ENCODE data around the gene BCAR1. TPM values are rescaled to one million over a fixed set of nuclear protein-coding genes. Genes with fewer than 3 reads are reported as not detected.
"Not testable (repeated sequence)": the region's sequence is repeated elsewhere in the genome, so short reads cannot be mapped to it uniquely, and the experiment has no call there.

Gene BCAR1
- total RNA-seq, 1 experiment from 2014 or later: 58.6 TPM

DNA sequence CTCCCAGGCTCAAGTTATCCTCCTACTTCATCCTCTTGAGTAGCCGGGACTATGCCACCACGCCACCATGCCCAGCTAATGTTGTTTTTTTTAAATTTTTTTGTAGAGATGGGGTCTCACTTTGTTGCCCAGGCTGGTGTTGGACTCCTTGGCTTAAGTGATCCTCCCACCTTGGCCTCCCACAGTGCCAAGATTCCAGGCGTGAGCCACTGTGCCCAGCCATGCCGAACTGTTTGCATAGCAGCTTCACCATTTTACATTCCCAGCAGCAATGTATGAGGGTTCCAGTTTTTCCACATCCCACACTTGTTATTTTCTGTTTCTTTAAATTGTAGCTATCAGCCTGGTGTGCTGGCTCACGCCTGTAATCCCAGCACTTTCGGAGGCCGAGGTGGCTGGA is 34.8 kb downstream of the BCAR1 start:
- Mint-ChIP-seq H3K9me3 (ENCODE audit: unreplicated experiment) (no peaks in the 10 kb centered on the region), H3K4me3 (ENCODE audit: unreplicated experiment) (no peak overlapping the region), H3K4me1 (ENCODE audit: insufficient read depth, unreplicated experiment) (no peaks in the 10 kb centered on the region), H3K27me3 (ENCODE audit: insufficient read depth, unreplicated experiment) (no peaks in the 10 kb centered on the region), H3K36me3 (ENCODE audit: insufficient read depth, unreplicated experiment) (no peaks in the 10 kb centered on the region), H3K27ac (ENCODE audit: low read depth, unreplicated experiment) (no peak overlapping the region)
- ChIA-PET CTCF (interaction anchor here (1.0 to 3.3 kb wide), 3 partner anchors 17 to 18 kb away, joined by 4 to 16 read pairs (median 10); no protein-coding TSS in a partner anchor), POLR2A (no interaction called here)
- no peak for DNase-seq (ENCODE audit: unreplicated experiment)
- TF ChIP-seq, protein P1, sequence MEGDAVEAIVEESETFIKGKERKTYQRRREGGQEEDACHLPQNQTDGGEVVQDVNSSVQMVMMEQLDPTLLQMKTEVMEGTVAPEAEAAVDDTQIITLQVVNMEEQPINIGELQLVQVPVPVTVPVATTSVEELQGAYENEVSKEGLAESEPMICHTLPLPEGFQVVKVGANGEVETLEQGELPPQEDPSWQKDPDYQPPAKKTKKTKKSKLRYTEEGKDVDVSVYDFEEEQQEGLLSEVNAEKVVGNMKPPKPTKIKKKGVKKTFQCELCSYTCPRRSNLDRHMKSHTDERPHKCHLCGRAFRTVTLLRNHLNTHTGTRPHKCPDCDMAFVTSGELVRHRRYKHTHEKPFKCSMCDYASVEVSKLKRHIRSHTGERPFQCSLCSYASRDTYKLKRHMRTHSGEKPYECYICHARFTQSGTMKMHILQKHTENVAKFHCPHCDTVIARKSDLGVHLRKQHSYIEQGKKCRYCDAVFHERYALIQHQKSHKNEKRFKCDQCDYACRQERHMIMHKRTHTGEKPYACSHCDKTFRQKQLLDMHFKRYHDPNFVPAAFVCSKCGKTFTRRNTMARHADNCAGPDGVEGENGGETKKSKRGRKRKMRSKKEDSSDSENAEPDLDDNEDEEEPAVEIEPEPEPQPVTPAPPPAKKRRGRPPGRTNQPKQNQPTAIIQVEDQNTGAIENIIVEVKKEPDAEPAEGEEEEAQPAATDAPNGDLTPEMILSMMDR (IDR thresholded peaks at IDR 0.05; ENCODE audit: unreplicated experiment): no peak
- intact Hi-C loops (cut with micrococcal nuclease): no loop called here
- BruUV-seq (replicated peaks): no TSS peak

DNA sequence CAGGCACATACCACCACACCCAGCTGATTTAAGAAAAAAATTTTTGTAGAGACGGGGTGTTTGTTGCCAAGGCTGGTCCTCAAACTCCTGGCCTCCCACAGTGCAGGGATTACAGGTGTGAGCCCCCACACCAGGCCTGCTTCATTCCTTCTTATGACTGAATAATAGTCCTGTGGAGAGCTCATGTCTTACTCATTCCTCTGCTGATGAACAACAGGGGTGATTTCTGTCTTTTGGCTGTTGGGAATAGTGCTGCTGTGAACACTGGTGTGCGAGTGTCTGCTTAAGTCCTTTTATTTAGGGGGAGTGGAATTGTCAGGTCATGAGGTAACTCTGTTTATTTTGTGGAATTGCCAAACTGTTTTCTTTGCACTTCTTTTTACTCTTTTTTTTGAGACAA is 35.3 kb downstream of the BCAR1 start:
- Mint-ChIP-seq H3K4me1 (ENCODE audit: insufficient read depth, unreplicated experiment) (no peaks in the 10 kb centered on the region), H3K27ac (ENCODE audit: low read depth, unreplicated experiment) (no peak overlapping the region), H3K9me3 (ENCODE audit: unreplicated experiment) (no peaks in the 10 kb centered on the region), H3K27me3 (ENCODE audit: insufficient read depth, unreplicated experiment) (no peaks in the 10 kb centered on the region), H3K36me3 (ENCODE audit: insufficient read depth, unreplicated experiment) (no peaks in the 10 kb centered on the region), H3K4me3 (ENCODE audit: unreplicated experiment) (no peak overlapping the region)
- DNase-seq (ENCODE audit: unreplicated experiment): no peak
- intact Hi-C loops (cut with micrococcal nuclease): no loop called here
- ChIA-PET POLR2A (no interaction called here), CTCF (interaction anchor here (1.0 to 3.3 kb wide), 2 partner anchors 17 kb away, joined by 4 to 16 read pairs; no protein-coding TSS in a partner anchor)
- no TSS peak for BruUV-seq (replicated peaks)
- TF ChIP-seq, protein P1 (IDR thresholded peaks at IDR 0.05; ENCODE audit: unreplicated experiment): no peak

DNA sequence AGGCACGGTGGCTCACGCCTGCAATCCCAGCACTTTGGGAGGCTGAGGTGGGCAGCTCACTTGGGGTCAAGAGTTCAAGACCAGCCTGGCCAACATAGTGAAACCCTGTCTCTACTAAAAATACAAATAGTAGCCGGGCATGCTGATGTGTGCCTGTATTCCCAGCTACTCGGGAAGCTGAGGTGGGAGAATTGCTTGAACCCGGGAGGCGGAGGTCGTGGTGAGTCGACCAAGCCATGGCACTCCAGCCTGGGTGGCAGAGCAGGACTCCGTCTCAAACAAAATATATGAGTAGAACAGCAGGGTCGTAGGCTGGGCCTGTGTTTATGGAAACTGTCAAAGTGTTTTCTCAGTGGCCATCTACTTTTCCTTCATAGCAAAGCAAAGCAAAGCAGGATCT is 40.1 kb downstream of the BCAR1 start:
- H3K9me3 Mint-ChIP-seq (ENCODE audit: unreplicated experiment); BruUV-seq (replicated peaks); H3K27ac Mint-ChIP-seq (ENCODE audit: low read depth, unreplicated experiment); H3K36me3 Mint-ChIP-seq (ENCODE audit: insufficient read depth, unreplicated experiment); H3K4me1 Mint-ChIP-seq (ENCODE audit: insufficient read depth, unreplicated experiment); DNase-seq (ENCODE audit: unreplicated experiment); H3K27me3 Mint-ChIP-seq (ENCODE audit: insufficient read depth, unreplicated experiment); H3K4me3 Mint-ChIP-seq (ENCODE audit: unreplicated experiment); intact Hi-C loops (cut with micrococcal nuclease): not testable (repeated sequence)
- POLR2A ChIA-PET: interaction anchor here (0.7 kb wide), 1 partner anchor 68 kb away, joined by 3 read pairs; no protein-coding TSS in a partner anchor
- CTCF ChIA-PET: interaction anchor here (1.4 kb wide), 1 partner anchor 12 kb away, joined by 7 read pairs; no protein-coding TSS in a partner anchor

DNA sequence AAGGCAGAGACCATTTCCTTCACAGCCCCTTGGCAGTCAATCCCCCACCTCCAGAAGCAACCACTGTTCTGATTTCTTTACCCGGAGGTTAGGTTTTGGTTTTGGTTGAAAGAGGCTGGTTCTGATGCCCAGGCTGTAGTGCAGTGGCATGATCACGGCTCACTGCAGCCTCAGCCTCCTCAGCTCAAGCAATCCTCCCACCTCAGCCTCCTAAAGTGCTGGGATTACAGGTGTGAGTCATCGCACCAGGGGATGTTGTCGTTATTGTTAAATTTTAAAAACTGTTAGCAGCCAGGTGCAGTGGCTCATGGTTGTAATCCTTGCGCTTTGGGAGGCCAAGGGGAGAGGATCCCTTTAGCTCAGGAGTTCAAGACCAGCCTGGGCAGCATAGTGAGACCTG is 41.5 kb downstream of the BCAR1 start:
- H3K27me3 Mint-ChIP-seq (ENCODE audit: insufficient read depth, unreplicated experiment): no peaks in the 10 kb centered on the region
- no peaks in the 10 kb centered on the region for H3K9me3 Mint-ChIP-seq (ENCODE audit: unreplicated experiment)
- TF ChIP-seq, protein P1 (IDR thresholded peaks at IDR 0.05; ENCODE audit: unreplicated experiment): no peak
- no peak overlapping the region for H3K4me3 Mint-ChIP-seq (ENCODE audit: unreplicated experiment)
- no peaks in the 10 kb centered on the region for H3K4me1 Mint-ChIP-seq (ENCODE audit: insufficient read depth, unreplicated experiment)
- no peak overlapping the region for H3K27ac Mint-ChIP-seq (ENCODE audit: low read depth, unreplicated experiment)
- no TSS peak for BruUV-seq (replicated peaks)
- intact Hi-C loops (cut with micrococcal nuclease): loop anchor here (10.0 kb wide), 1 partner anchor 415 kb away; the partner anchor contains the start of gene ADAT1
- H3K36me3 Mint-ChIP-seq (ENCODE audit: insufficient read depth, unreplicated experiment): no peaks in the 10 kb centered on the region
- ChIA-PET CTCF (interaction anchor here (0.9 to 2.5 kb wide), 2 partner anchors 10 to 23 kb away, joined by 3 to 12 read pairs; no protein-coding TSS in a partner anchor), POLR2A (interaction anchor here (0.6 kb wide), 1 partner anchor 63 kb away, joined by 3 read pairs; no protein-coding TSS in a partner anchor)
- DNase-seq (ENCODE audit: unreplicated experiment): no peak

DNA sequence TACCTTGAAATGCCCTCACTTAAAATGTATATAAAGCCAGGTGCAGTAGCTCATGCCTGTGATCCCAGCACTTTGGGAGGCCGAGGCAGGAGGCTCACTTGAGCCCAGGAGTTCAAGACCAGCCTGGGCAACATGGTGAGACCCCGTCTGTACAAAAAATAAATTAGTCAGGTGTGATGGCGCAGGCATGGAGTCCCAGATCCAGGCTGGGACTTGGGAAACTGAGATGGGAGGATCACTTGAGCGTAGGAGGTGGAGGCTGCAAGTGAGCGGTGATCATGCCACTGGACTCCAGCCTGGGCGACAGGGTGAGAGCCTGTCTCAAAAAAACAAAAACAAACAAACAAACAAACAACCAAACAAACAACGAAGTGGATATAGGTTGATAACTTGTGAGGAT is 41.9 kb downstream of the BCAR1 start:
- H3K4me3 Mint-ChIP-seq (ENCODE audit: unreplicated experiment); DNase-seq (ENCODE audit: unreplicated experiment); H3K4me1 Mint-ChIP-seq (ENCODE audit: insufficient read depth, unreplicated experiment); H3K36me3 Mint-ChIP-seq (ENCODE audit: insufficient read depth, unreplicated experiment); H3K27ac Mint-ChIP-seq (ENCODE audit: low read depth, unreplicated experiment); BruUV-seq (replicated peaks); H3K9me3 Mint-ChIP-seq (ENCODE audit: unreplicated experiment); H3K27me3 Mint-ChIP-seq (ENCODE audit: insufficient read depth, unreplicated experiment): not testable (repeated sequence)
- intact Hi-C loops (cut with micrococcal nuclease): loop anchor here (10.0 kb wide), 1 partner anchor 415 kb away; the partner anchor contains the start of gene ADAT1
- ChIA-PET POLR2A (interaction anchor here (0.7 kb wide), 1 partner anchor 569 kb away, joined by 3 read pairs; no protein-coding TSS in a partner anchor), CTCF (interaction anchor here (0.5 to 2.5 kb wide), 5 partner anchors 10 to 66 kb away, joined by 3 to 12 read pairs (median 4); no protein-coding TSS in a partner anchor)

Data from MCF 10A (cell line).